B cell (primary cell): ENCODE measurements around the gene APLF.

ENCODE experiments used
- EZH2 ChIP-seq: IDR thresholded peaks from 2 replicates; pipeline ENCODE4 v1.6.1; 2012; ENCODE audit warnings: borderline replicate concordance, low read depth, mild to moderate bottlenecking, moderate library complexity, low read length; ENCODE audit not compliant: insufficient read depth, poor library complexity, severe bottlenecking
- TF ChIP-seq, protein P1 (sequence below): fragments of 200-600 bp; IDR thresholded peaks from one replicate; pipeline ENCODE4 v1.8.0; 2022; ENCODE audit warnings: antibody characterized with exemption, mild to moderate bottlenecking

DNA sequence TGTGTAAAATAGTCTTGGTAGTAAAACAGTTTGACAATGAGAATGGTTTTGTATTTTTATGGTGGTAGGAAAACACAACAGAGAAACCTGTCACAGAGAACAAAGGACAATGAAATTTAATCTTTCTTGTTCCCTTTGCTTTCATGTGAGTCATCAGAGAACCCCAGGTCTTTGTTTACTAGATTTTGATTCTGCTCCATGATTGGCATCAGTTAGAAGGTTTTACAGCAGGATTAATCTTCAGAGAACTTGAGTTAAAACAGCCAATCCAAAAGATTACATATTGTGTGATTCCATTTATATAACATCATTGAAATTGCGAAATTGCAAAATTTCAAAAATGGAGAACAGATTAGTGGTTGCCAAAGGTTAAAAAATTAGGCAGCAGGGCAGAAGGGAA, 2.5 kb downstream of the APLF start:
- TF ChIP-seq, protein P1, sequence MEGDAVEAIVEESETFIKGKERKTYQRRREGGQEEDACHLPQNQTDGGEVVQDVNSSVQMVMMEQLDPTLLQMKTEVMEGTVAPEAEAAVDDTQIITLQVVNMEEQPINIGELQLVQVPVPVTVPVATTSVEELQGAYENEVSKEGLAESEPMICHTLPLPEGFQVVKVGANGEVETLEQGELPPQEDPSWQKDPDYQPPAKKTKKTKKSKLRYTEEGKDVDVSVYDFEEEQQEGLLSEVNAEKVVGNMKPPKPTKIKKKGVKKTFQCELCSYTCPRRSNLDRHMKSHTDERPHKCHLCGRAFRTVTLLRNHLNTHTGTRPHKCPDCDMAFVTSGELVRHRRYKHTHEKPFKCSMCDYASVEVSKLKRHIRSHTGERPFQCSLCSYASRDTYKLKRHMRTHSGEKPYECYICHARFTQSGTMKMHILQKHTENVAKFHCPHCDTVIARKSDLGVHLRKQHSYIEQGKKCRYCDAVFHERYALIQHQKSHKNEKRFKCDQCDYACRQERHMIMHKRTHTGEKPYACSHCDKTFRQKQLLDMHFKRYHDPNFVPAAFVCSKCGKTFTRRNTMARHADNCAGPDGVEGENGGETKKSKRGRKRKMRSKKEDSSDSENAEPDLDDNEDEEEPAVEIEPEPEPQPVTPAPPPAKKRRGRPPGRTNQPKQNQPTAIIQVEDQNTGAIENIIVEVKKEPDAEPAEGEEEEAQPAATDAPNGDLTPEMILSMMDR, result no peak
- TF ChIP-seq EZH2, result no peak
